DOHH2 (cell line): Measurements from ENCODE around the gene IP6K1.

Experiments used
- CTCF ChIP-seq: fragments of 200-600 bp; sonication (generic); IDR thresholded peaks from one replicate; pipeline ENCODE4 v1.5.1; 2014; ENCODE audit warnings: antibody characterized with exemption, mild to moderate bottlenecking, low read depth, low read length; ENCODE audit not compliant: poor library complexity, severe bottlenecking
- EZH2phosphoT487 ChIP-seq: fragments of 200-600 bp; sonication (generic); IDR thresholded peaks from 2 replicates; pipeline ENCODE4 v1.6.1; 2017; ENCODE audit warnings: borderline replicate concordance, mild to moderate bottlenecking, antibody characterized with exemption, low read length, moderate library complexity, mixed read lengths

- TF ChIP-seq CTCF, result no peak
- no peak for TF ChIP-seq EZH2phosphoT487
Measured at GRCh38 chr3:49681543-49681942, 104.8 kb downstream of the IP6K1 start.
